Stimulated activated CD8-positive, alpha-beta memory T cell treated with anti-CD3 and anti-CD28 coated beads, Interleukin-7, amount 100 ng/mL, for 4 hours (primary cell): ENCODE measurements around the gene ZNF598.

Source experiments
- DNase-seq, 2 donors: peaks; one replicate each; pipeline ENCODE4 v3.0.0-alpha.2; 2020; ENCODE audit warnings: low read depth in 2 of 2

ZNF598 gene

GRCh38 chr16:2009791-2010510, at the start of gene ZNF598:
Gene ZNF598, minus strand, starts transcription at chr16:2009821.
- peak; percentile 50 to 78 for DNase-seq

GRCh38 chr16:2058872-2059271, 49.3 kb upstream of the ZNF598 start:
- no peak for DNase-seq

GRCh38 chr16:2058420-2058819, 48.8 kb upstream of the ZNF598 start:
- DNase-seq = no peak

GRCh38 chr16:2057438-2057837, 47.8 kb upstream of the ZNF598 start:
- no peak for DNase-seq

GRCh38 chr16:2056681-2057407, 47.2 kb upstream of the ZNF598 start:
- no peak for DNase-seq

- no peak for DNase-seq
Observed at GRCh38 chr16:2056077-2056476, 46.5 kb upstream of the ZNF598 start.

GRCh38 chr16:2054543-2055245, 45.1 kb upstream of the ZNF598 start:
- no peak for DNase-seq

GRCh38 chr16:2053897-2054296, 44.3 kb upstream of the ZNF598 start:
- DNase-seq = no peak

- no peak for DNase-seq
Observed at GRCh38 chr16:2053211-2053610, 43.6 kb upstream of the ZNF598 start.

- DNase-seq = no peak
Observed at GRCh38 chr16:2048116-2048543, 38.5 kb upstream of the ZNF598 start.

GRCh38 chr16:2047330-2048115, 37.9 kb upstream of the ZNF598 start, which contains the start of the genes NTHL1 and TSC2:
Gene NTHL1, minus strand, starts transcription at chr16:2047834. Its CDS starts 11 bp downstream, at chr16:2047823.
Gene TSC2, plus strand, starts transcription at chr16:2047985. Its CDS starts 631 bp downstream, at chr16:2048616.
- DNase-seq = peak; percentile 87 to 91

GRCh38 chr16:2046893-2047329, 37.3 kb upstream of the ZNF598 start:
- no peak for DNase-seq

- no peak for DNase-seq
Observed at GRCh38 chr16:2045965-2046892, 36.6 kb upstream of the ZNF598 start.

GRCh38 chr16:2044541-2044940, 34.9 kb upstream of the ZNF598 start:
- DNase-seq = no peak

- no peak for DNase-seq
Observed at GRCh38 chr16:2043667-2044451, 34.2 kb upstream of the ZNF598 start.

- no peak for DNase-seq
Observed at GRCh38 chr16:2042986-2043666, 33.5 kb upstream of the ZNF598 start.

- no peak for DNase-seq
Observed at GRCh38 chr16:2042171-2042985, 32.8 kb upstream of the ZNF598 start.
